GM18502 (cell line): ENCODE measurements around the gene DPM3.
"Not testable (repeated sequence)": the region's sequence is repeated elsewhere in the genome, so short reads cannot be mapped to it uniquely, and the experiment has no call there.

Experiments used
- ATAC-seq: cut with Tn5 transposase; IDR thresholded peaks from one replicate; pipeline ENCODE4 v1.9.1; 2021; ENCODE audit warnings: mild to moderate bottlenecking; ENCODE audit not compliant: unreplicated experiment, poor library complexity

DPM3 gene

GRCh38 chr1:155162631-155163030 is 22.3 kb upstream of the DPM3 start:
- ATAC-seq, result not testable (repeated sequence)

- ATAC-seq, result no peak
Observed at GRCh38 chr1:155160128-155160527, 19.8 kb upstream of the DPM3 start.

DNA sequence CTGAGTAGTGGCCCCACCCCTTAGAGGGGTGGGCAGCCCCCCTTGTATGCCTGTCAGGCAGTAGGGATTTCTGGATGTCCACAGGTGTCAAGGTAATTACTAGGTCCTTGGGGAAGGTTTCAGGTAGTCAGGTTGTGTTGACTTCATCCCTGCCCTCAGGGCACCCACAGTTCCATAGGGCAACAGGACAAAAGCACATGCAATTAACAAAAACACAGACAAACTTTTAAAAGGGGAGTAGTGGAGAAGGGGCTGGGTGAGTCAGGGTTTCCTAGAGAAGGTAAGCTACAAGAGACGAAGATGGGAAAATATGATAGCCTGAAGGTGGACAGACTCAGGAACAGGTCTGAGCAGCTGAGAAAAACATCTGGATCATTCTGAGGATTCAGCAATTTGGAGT is 18.7 kb upstream of the DPM3 start:
- no peak for ATAC-seq

GRCh38 chr1:155155996-155156643 is 15.8 kb upstream of the DPM3 start:
- ATAC-seq, result not testable (repeated sequence)

GRCh38 chr1:155145491-155145890 is 5.2 kb upstream of the DPM3 start:
- ATAC-seq, result no peak

- no peak for ATAC-seq
Observed at GRCh38 chr1:155141749-155142148, 1.4 kb upstream of the DPM3 start.

DNA sequence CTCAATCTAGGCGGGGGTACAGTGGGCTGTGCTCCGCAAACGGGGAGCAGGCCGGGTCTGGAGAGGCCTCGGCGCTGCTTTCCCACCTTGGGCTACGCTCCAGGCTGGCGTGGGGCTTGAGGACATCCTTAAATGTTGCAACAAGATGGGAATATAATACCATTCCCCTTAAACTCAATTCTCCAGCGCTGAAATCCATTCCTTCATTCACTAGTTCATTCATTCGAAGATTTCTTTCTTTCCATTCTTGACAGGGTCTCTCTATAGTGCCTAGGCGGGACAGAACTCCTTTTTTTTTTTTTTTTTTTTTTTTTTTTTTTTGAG is 261 bp upstream of the DPM3 start:
- no peak for ATAC-seq

DNA sequence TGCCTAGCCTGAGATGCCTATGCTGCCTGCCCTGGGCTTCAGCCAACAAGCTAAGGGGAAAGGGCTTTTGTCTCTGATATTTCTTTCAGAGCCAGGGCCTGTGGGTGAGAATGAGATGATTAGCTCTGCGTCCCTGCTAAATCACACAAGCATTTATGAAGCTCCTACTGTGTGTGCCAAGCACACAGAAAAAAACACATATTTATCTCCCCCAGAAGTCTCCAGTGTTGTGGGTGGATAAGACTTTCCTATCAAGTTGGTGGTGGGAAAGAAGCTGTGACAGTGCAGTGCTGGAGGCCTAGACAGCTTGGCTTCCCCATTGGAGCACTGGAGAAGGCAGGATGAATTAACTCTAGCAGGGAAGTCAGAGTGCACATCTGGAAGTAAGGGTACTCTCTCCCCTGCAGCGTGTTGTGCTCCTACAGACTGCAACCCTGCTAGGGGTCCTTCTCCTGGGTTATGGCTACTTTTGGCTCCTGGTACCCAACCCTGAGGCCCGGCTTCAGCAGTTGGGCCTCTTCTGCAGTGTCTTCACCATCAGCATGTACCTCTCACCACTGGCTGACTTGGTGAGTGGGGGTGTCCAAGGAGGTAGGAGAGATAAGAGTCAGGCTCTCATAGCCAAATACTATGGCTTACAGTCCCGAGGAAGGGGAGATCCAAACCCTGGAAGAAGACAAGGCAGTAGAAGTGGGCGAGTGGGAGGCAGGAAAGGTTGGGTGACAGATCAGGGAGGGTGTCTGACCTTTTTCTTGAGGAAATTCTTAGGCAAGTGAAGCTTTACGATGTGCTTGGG is 3.0 kb downstream of the DPM3 start:
- no peak for ATAC-seq

DNA sequence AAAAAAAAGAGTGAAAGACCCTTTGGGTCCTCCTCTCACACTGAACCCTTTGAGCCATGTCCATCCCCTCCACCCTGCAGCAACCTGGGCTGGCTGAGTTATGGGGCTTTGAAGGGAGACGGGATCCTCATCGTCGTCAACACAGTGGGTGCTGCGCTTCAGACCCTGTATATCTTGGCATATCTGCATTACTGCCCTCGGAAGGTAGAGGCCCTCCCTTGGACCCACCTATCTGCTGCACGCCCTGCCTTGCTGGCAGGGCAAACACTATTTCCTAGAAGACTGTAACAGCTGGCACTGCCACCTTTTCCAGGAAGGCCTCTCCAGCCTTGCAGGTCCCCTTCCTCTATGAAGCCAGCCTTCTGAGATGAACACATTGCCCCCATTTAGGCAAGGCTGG is 3.6 kb downstream of the DPM3 start:
- no peak for ATAC-seq

DNA sequence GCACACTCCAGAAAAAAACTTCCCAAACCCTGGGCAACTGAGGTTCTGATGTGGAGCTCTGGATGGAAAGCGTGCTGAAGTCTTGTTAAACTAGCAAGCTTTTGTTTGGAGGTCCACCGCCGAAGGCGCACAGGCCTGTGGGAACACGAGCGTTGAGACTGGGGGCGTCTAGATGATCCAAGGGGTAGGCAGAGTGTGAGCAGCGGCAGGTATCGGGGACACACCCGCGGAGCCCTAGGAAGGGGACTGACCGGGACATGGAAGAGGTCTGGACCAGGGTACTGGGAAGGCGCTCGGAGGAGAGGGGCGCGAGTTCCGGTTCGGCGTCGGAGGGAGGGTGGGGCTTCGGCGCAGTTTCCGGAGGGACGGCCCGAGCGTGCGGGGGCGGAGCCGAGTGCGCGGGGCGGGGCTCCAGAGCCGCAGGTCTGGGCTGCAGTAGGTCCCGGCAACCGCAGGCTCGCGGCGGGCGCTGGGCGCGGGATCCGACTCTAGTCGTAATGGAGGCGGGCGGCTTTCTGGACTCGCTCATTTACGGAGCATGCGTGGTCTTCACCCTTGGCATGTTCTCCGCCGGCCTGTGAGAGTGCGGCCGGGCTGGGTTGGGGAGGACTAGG is 4.8 kb downstream of the DPM3 start, which contains the start of gene SLC50A1:
Gene SLC50A1 (plus strand): TSS at position 438 of the 614 bp plus-strand sequence. CDS start 60 bp downstream, at position 498.
- ATAC-seq, result peak; percentile 78

DNA sequence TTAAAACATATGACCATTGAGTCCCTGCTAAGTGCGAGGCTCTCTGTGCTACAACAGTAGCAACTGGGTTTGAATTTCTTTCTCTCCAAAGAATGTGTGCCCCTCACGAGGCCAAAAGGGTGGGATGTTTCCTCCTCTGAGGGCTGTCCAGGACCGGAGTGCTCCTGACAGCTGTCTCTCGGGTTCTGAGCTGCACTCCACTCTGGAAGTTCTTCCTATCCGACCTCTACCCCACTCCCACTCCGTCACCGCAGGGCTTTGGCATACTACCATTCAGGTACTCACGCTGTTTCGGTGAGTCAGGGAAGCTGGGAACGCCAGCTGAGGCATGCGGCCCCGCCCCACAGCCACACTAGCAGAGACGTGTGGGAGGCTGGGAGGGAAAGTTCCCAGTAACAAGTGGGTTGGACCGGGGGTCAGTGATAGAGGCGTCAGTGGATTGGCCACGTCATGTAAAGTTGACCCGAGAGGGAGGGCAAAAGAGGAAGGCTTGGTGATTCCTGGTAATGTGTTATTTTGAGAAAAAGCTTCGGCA is 5.4 kb downstream of the DPM3 start:
- ATAC-seq, result no peak

DNA sequence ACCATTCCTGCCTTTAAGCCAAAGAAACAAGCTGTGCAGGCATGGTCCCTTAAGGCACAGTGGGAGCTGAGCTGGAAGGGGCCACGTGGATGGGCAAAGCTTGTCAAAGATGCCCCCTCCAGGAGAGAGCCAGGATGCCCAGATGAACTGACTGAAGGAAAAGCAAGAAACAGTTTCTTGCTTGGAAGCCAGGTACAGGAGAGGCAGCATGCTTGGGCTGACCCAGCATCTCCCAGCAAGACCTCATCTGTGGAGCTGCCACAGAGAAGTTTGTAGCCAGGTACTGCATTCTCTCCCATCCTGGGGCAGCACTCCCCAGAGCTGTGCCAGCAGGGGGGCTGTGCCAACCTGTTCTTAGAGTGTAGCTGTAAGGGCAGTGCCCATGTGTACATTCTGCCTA is 6.0 kb downstream of the DPM3 start:
- no peak for ATAC-seq

DNA sequence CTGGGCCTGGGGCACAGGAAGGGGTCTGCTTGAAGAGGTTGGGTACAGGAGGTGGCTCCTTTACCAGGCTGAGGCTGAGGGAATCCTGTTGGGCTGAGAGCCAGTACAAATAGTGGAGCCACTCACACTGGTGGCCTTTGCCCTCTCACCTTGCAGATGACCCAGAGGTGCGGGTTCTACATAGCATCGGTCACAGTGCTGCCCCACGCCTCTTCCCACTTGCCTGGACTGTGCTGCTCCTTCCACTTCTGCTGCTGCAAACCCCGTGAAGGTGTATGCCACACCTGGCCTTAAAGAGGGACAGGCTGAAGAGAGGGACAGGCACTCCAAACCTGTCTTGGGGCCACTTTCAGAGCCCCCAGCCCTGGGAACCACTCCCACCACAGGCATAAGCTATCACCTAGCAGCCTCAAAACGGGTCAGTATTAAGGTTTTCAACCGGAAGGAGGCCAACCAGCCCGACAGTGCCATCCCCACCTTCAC is 6.5 kb downstream of the DPM3 start:
- ATAC-seq, result no peak

DNA sequence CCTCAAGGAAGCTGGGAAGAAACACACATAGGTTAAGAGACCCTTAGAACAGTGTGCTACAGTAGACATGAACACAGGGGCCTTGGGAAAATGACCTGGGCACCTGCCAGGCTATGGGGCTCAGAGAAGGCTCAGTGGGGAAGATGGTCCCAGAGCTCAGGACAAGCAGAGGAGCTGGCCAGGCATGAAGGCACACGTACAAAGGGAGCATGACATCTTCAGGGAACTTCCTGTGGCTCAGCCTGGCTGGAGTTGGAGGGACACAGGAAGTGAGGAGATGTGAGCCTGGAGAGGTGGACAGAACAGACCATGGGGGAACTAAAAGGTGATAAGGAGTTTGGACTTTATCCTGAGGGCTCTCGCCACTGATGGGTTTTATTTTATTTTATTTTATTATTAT is 8.5 kb downstream of the DPM3 start:
- ATAC-seq, result no peak

- ATAC-seq, result no peak
Observed at GRCh38 chr1:155131285-155131684, 9.0 kb downstream of the DPM3 start.

- no peak for ATAC-seq
Observed at GRCh38 chr1:155130272-155131006, 9.9 kb downstream of the DPM3 start.

GRCh38 chr1:155128755-155129473 is 11.4 kb downstream of the DPM3 start:
- ATAC-seq, result no peak

- ATAC-seq, result no peak
Observed at GRCh38 chr1:155127967-155128754, 12.2 kb downstream of the DPM3 start.
